Right lobe of liver (tissue), 6 donors: ENCODE results near the gene COL19A1. TPM values are rescaled to one million over a fixed set of nuclear protein-coding genes. Genes with fewer than 3 reads are reported as not detected.

Experiments used
- ATAC-seq, 4 donors: fragments of 200-7000 bp; cut with Tn5 transposase; one replicate each; pipeline ENCODE4 v1.9.1; 2020; ENCODE audit warnings: mild to moderate bottlenecking in 4 of 4, moderate library complexity in 4 of 4
- DNase-seq, 3 donors: peaks; one replicate each; pipeline ENCODE4 v3.0.0-alpha.2; 2020
- H3K27ac ChIP-seq, 3 donors: fragments of 200-600 bp; one replicate each; pipeline ENCODE4 v1.8.0; 2022
- H3K27me3 ChIP-seq, 2 donors: fragments of 200-600 bp; one replicate each; pipeline ENCODE4 v1.8.0; 2022
- H3K36me3 ChIP-seq, 4 donors: fragments of 200-600 bp; sonication (generic) in 1 of 4; one replicate each; pipeline versions ENCODE4 v1.5.1 to v1.8.0; 2017 to 2022; ENCODE audit warnings: control low read depth in 1 of 4
- H3K4me1 ChIP-seq, 4 donors: fragments of 200-600 bp; sonication (generic) in 1 of 4; one replicate each; pipeline versions ENCODE4 v1.5.1 to v1.8.0; 2017 to 2022; ENCODE audit warnings: control low read depth in 1 of 4
- H3K4me3 ChIP-seq, 3 donors: fragments of 200-600 bp; one replicate each; pipeline ENCODE4 v1.8.0; 2022
- H3K9me3 ChIP-seq, 4 donors: fragments of 200-600 bp; sonication (generic) in 1 of 4; one replicate each; pipeline versions ENCODE4 v1.5.1 to v1.8.0; 2017 to 2022; ENCODE audit warnings: control low read depth in 1 of 4
- POLR2A ChIP-seq: fragments of 450-650 bp; IDR thresholded peaks from one replicate; pipeline ENCODE4 v1.6.1; 2017; ENCODE audit warnings: antibody characterized with exemption, mild to moderate bottlenecking
- WGBS: methylation state at CpG from one replicate; pipeline ENCODE4 v1.1.6; 2018; ENCODE audit warnings: low coverage, low lambda C conversion rate; ENCODE audit not compliant: insufficient coverage; ENCODE audit errors: missing lambda C conversion rate; 5-methylcytosine and 5-hydroxymethylcytosine counted together
- intact Hi-C, 2 donors: fragments of 100-400 bp; cut with DNase I; formaldehyde crosslinking; loops; one replicate each; pipeline versions ENCODE4 v1.11.2 to v1.14.1; 2022
- long read RNA-seq: library from polyadenylated mRNA; unstranded; transcript quantifications from one replicate; pipeline ENCODE4 v2.0.0, GENCODE V29; 2019
- total RNA-seq, 6 experiments: library from RNA; depleted of rRNA in 2 of 6; stranded (reverse); fragments of >200 nt in 2 of 6; fragmentation: NEBNext Ultra II Directional in 3 of 6; extraction: Animal tissue kit (Norgen Biotek cat#: 25700) in 3 of 6; gene quantifications; one replicate each; pipeline versions ENCODE4 v1.1.0 to v1.2.4, GENCODE V29; 2016 to 2023
- TF ChIP-seq, protein P1 (sequence below), 4 donors: fragments of 200-600 bp in 3 of 4; fragments of 450-650 bp in 1 of 4; IDR thresholded peaks; one replicate each; pipeline versions ENCODE4 v1.5.1 to v1.8.0; 2016 to 2022; ENCODE audit warnings: antibody characterized with exemption in 4 of 4, mild to moderate bottlenecking in 2 of 4
- donor health status: DM: no; HTN: yes; CAD: no.
- donor health status: DM: no; HTN: no; CAD: no.
- donor health status: DM: no; HTN: no; CAD: no.
- donor health status: DM: no; HTN: yes; CAD: no.
- donor health status: DM: no; HTN: yes; CAD: no.

The COL19A1 gene
- total RNA-seq = under 1 TPM in 4 of 6 experiments, not detected in 2; 0.18 to 0.39 (median 0.27) TPM
- long read RNA-seq = 0 reads

DNA sequence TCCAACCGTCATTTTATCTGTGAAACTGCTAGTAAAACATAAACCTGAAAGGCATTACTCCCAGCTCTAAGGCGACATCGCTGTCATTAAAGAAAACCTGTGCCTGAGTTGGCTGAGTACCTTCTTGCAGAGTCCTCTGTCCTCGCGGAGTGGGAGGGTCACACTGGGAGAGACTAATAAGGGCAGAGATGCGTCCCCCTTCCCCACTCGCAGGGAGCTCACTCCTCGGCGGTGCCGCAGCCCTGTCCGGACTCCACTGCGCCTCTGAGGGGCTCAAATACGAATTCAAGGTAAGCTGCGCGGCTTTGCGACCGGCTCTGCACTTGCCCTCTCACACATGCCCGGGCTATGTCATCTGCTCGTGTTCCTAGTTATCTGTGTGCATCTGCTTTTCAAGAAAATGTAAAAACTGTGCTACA, at the start of gene COL19A1:
TSS of gene COL19A1 (plus strand) at position 206 of the 419 bp plus-strand sequence. CDS start 13,012 bp downstream, outside the sequence.
- under 1% methylated on average over 12 of the region's 19 CpGs for WGBS
- Histone ChIP-seq H3K36me3 (no peaks in the 10 kb centered on the region), H3K4me1 (no peaks in the 10 kb centered on the region), H3K9me3 (no peaks in the 10 kb centered on the region), H3K27me3 (no peaks in the 10 kb centered on the region), H3K27ac (peak within 1 kb of the TSS; percentile 36 to 52 (median 44)), H3K4me3 (peak within 1 kb of the TSS; percentile 62 to 69 (median 68))
- intact Hi-C loops = no loop called here
- peak; percentile 42 to 63 (median 55) for DNase-seq
- peak; percentile 67 to 72 (median 70) for ATAC-seq
- TF ChIP-seq, protein P1, sequence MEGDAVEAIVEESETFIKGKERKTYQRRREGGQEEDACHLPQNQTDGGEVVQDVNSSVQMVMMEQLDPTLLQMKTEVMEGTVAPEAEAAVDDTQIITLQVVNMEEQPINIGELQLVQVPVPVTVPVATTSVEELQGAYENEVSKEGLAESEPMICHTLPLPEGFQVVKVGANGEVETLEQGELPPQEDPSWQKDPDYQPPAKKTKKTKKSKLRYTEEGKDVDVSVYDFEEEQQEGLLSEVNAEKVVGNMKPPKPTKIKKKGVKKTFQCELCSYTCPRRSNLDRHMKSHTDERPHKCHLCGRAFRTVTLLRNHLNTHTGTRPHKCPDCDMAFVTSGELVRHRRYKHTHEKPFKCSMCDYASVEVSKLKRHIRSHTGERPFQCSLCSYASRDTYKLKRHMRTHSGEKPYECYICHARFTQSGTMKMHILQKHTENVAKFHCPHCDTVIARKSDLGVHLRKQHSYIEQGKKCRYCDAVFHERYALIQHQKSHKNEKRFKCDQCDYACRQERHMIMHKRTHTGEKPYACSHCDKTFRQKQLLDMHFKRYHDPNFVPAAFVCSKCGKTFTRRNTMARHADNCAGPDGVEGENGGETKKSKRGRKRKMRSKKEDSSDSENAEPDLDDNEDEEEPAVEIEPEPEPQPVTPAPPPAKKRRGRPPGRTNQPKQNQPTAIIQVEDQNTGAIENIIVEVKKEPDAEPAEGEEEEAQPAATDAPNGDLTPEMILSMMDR (IDR thresholded peaks at IDR 0.05) = no peak
- TF ChIP-seq POLR2A = no peak

DNA sequence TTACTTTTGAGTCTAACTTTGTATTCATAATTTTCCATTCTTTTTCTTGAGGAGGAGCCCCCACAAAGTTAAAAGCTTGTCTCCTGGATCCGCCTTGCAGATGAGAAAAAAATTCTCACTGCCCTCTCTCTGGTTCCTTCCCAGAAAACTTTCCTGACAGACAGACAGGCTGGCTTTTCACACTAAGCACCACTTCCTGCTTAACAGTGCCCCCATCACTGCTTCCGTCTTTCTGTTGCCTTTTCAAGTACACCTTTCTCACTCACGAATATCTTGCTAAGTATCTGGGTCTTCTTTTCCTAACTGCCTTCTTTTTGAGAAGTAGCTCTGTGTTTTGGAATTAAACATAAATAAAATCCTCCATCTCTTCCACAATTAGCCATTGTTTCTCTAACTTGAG, 49.8 kb upstream of the COL19A1 start:
- Histone ChIP-seq H3K36me3 (no peaks in the 10 kb centered on the region), H3K27ac (no peak overlapping the region), H3K4me3 (no peak overlapping the region), H3K27me3 (no peaks in the 10 kb centered on the region), H3K4me1 (peaks cover 0 to 24% (median 0%) of the 10 kb centered on the region in 4 donors), H3K9me3 (no peaks in the 10 kb centered on the region)
- no peak for ATAC-seq
- DNase-seq = no peak
- WGBS = 68% methylated on average over 3 of the region's 3 CpGs
- intact Hi-C loops = no loop called here
- TF ChIP-seq, protein P1 (IDR thresholded peaks at IDR 0.05) = no peak
- TF ChIP-seq POLR2A = no peak

DNA sequence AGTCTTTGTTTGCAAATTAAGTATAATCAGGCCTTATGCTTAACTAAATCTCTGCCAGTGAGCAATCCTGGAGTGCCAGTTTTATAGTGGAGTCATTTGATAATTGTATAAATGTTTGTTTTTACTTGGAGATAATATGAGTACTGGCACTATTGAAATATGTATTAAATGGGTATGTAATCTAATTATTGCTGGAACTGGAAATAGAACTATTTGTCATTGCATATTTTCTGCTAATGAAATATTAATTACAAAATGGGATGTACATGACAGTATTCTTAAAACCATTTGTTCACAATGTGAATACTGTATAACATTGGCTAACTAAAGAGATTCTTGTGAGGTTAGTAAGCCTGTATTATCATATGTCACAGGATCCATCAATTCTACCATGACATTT, 49.0 kb upstream of the COL19A1 start:
- Histone ChIP-seq H3K27ac (no peak overlapping the region), H3K4me1 (peaks cover 0 to 24% (median 0%) of the 10 kb centered on the region in 4 donors), H3K36me3 (no peaks in the 10 kb centered on the region), H3K27me3 (no peaks in the 10 kb centered on the region), H3K4me3 (no peak overlapping the region), H3K9me3 (no peaks in the 10 kb centered on the region)
- ATAC-seq = no peak
- intact Hi-C loops = no loop called here
- no peak for DNase-seq
- TF ChIP-seq POLR2A = no peak
- TF ChIP-seq, protein P1 (IDR thresholded peaks at IDR 0.05) = no peak

DNA sequence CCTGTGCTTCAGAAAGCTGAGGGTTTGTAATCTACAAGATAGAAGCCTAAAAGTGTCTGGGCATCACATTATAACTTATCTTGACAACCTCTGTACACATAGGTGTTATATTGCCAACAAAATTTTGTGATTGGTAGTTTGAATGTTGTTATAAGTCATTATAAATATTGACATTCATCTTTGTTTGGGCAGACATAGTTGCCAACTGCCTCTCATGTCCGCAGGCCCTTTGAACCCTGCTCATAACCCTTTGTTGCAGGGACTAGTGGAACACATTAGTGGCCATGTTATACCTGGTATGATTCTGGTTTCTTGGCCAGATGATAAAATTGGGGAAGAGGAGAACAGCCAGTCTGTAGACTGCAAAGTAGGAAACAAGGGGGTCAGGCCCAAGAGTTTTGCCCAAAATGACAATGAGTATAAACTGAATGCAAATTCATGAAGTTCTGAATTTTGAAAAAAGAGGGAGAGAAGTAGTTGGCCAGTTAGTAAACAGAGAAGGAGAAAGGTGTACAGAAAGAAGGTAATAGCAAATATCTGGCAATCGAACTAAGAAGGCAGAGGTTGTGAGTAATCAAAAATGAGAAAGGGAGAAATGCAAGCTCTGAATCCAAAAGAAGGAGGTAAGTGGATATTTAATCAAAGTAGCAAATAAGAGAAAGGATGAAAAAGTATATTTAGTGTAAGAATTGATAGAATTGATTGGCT, 48.0 kb upstream of the COL19A1 start:
- H3K4me3 ChIP-seq = no peak overlapping the region
- H3K9me3 ChIP-seq = no peaks in the 10 kb centered on the region
- no peaks in the 10 kb centered on the region for H3K27me3 ChIP-seq
- H3K36me3 ChIP-seq = no peaks in the 10 kb centered on the region
- TF ChIP-seq, protein P1 (IDR thresholded peaks at IDR 0.05) = no peak
- TF ChIP-seq POLR2A = no peak
- intact Hi-C loops = no loop called here
- WGBS = 30% methylated on average over 2 of the region's 2 CpGs
- H3K4me1 ChIP-seq = peaks cover 0 to 24% (median 0%) of the 10 kb centered on the region in 4 donors
- peak overlapping the region in 1 of 3 donors; percentile 51 for H3K27ac ChIP-seq
- DNase-seq (peak; percentile 23 to 72 (median 54)), ATAC-seq (peak; percentile 88 to 98 (median 92))
